ENCODE results near the gene PARD3.

Gene PARD3

GRCh38 chr10:34101001-34101400 lies 714.1 kb downstream of the PARD3 start:
- Histone ChIP-seq H3K9me3 (ENCODE audit: severe bottlenecking) (no peaks in the 10 kb centered on the region), H3K4me3 (ENCODE audit: low read depth, low read length) (no peak overlapping the region)
- TF ChIP-seq CTCF (IDR thresholded peaks at IDR 0.05; ENCODE audit: low read depth, low read length): no peak

GRCh38 chr10:34098821-34099567 lies 716.1 kb downstream of the PARD3 start:
- H3K36me3 ChIP-seq: no peaks in the 10 kb centered on the region
- H3K9me3 ChIP-seq (ENCODE audit: severe bottlenecking): no peaks in the 10 kb centered on the region
- no peak overlapping the region for H3K27ac ChIP-seq
- no peak overlapping the region for H3K4me3 ChIP-seq (ENCODE audit: low read depth, low read length)
- DNase-seq: no peak
- TF ChIP-seq CTCF (IDR thresholded peaks at IDR 0.05; ENCODE audit: low read depth, low read length): no peak
- no peaks in the 10 kb centered on the region for H3K27me3 ChIP-seq (ENCODE audit: insufficient read depth, low read depth, severe bottlenecking)

More at GRCh38 chr10:34101001-34101400, 714.1 kb downstream of the PARD3 start:
- Histone ChIP-seq H3K27ac (no peak overlapping the region), H3K27me3 (ENCODE audit: insufficient read depth, low read depth, severe bottlenecking) (no peaks in the 10 kb centered on the region), H3K36me3 (no peaks in the 10 kb centered on the region)
- DNase-seq: no peak

GRCh38 chr10:34097682-34098081 lies 717.4 kb downstream of the PARD3 start:
- no peak overlapping the region for H3K4me3 ChIP-seq (ENCODE audit: low read depth, low read length)

GRCh38 chr10:34094961-34095360 lies 720.1 kb downstream of the PARD3 start:
- H3K27ac ChIP-seq: no peak overlapping the region
- DNase-seq: no peak
- H3K27me3 ChIP-seq (ENCODE audit: insufficient read depth, low read depth, severe bottlenecking): no peaks in the 10 kb centered on the region
- TF ChIP-seq CTCF (IDR thresholded peaks at IDR 0.05; ENCODE audit: low read depth, low read length): no peak
- H3K4me3 ChIP-seq (ENCODE audit: low read depth, low read length): no peak overlapping the region
- H3K36me3 ChIP-seq: no peaks in the 10 kb centered on the region
- H3K9me3 ChIP-seq (ENCODE audit: severe bottlenecking): no peaks in the 10 kb centered on the region

More at GRCh38 chr10:34097682-34098081, 717.4 kb downstream of the PARD3 start:
- Histone ChIP-seq H3K36me3 (no peaks in the 10 kb centered on the region), H3K27me3 (ENCODE audit: insufficient read depth, low read depth, severe bottlenecking) (no peaks in the 10 kb centered on the region), H3K27ac (no peak overlapping the region), H3K9me3 (ENCODE audit: severe bottlenecking) (no peaks in the 10 kb centered on the region)
- no peak for TF ChIP-seq CTCF (IDR thresholded peaks at IDR 0.05; ENCODE audit: low read depth, low read length)
- DNase-seq: no peak

GRCh38 chr10:34094146-34094696 lies 720.9 kb downstream of the PARD3 start:
- no peak overlapping the region for H3K27ac ChIP-seq
- no peak for TF ChIP-seq CTCF (IDR thresholded peaks at IDR 0.05; ENCODE audit: low read depth, low read length)
- no peaks in the 10 kb centered on the region for H3K9me3 ChIP-seq (ENCODE audit: severe bottlenecking)
- no peaks in the 10 kb centered on the region for H3K36me3 ChIP-seq
- DNase-seq: no peak
- no peak overlapping the region for H3K4me3 ChIP-seq (ENCODE audit: low read depth, low read length)
- H3K27me3 ChIP-seq (ENCODE audit: insufficient read depth, low read depth, severe bottlenecking): no peaks in the 10 kb centered on the region

Measured in WERI-Rb-1 (cell line).